ENCODE measurements around the gene RBM8A.

RBM8A gene
- long read RNA-seq, full-length matches to known transcripts, result 119 of 140 reads
- long read RNA-seq, partial matches to known transcripts, result 4 of 140 reads
- long read RNA-seq, other reads (novel, unspliced or antisense), result 17 of 140 reads

- H3K4me3 ChIP-seq (replicated peaks; ENCODE audit: insufficient read depth, low read length), result peak within 1 kb of the TSS; percentile 72
- peak; percentile 58 for TF ChIP-seq REST (IDR thresholded peaks at IDR 0.05; ENCODE audit: insufficient replicate concordance, low read depth)
- no peak for TF ChIP-seq CTCF (IDR thresholded peaks at IDR 0.05; ENCODE audit: insufficient read depth, low read length)
- peak; percentile 58; the same call in 1 of the 2 replicates for TF ChIP-seq SPI1 (IDR thresholded peaks at IDR 0.05; ENCODE audit: borderline replicate concordance, low read depth)
- TF ChIP-seq GABPA (IDR thresholded peaks at IDR 0.05; ENCODE audit: low read depth), result peak; percentile 72
- TF ChIP-seq POLR2AphosphoS5 (IDR thresholded peaks at IDR 0.05; ENCODE audit: low read depth), result peak; percentile 97
- H3K27ac ChIP-seq (replicated peaks), result peak within 1 kb of the TSS; percentile 90
- DNase-seq (ENCODE audit: low read depth in 1 of 2, low spot score in 1 of 2), result peak; percentile 98 to 99
- no peaks in the 10 kb centered on the region for H3K27me3 ChIP-seq (ENCODE audit: insufficient read depth, poor library complexity, severe bottlenecking)
These were observed at the start of gene RBM8A for GRCh38 chr1:145927063-145927886. Gene RBM8A, minus strand, starts transcription at chr1:145927484. Its CDS starts 58 bp downstream, at chr1:145927426.

GRCh38 chr1:145977016-145977415 is 49.7 kb upstream of the RBM8A start:
- Histone ChIP-seq H3K4me3 (replicated peaks; ENCODE audit: insufficient read depth, low read length) (no peak overlapping the region), H3K27ac (replicated peaks) (no peak overlapping the region), H3K27me3 (ENCODE audit: insufficient read depth, poor library complexity, severe bottlenecking) (no peaks in the 10 kb centered on the region)
- DNase-seq (ENCODE audit: low read depth in 1 of 2, low spot score in 1 of 2), result no peak
- no peak for TF ChIP-seq REST (IDR thresholded peaks at IDR 0.05; ENCODE audit: insufficient replicate concordance, low read depth)
- TF ChIP-seq GABPA (IDR thresholded peaks at IDR 0.05; ENCODE audit: low read depth), result no peak
- no peak for TF ChIP-seq CTCF (IDR thresholded peaks at IDR 0.05; ENCODE audit: insufficient read depth, low read length)
- no peak for TF ChIP-seq SPI1 (IDR thresholded peaks at IDR 0.05; ENCODE audit: borderline replicate concordance, low read depth)
- TF ChIP-seq POLR2AphosphoS5 (IDR thresholded peaks at IDR 0.05; ENCODE audit: low read depth), result no peak

GRCh38 chr1:145975216-145975615 is 47.9 kb upstream of the RBM8A start:
- DNase-seq (ENCODE audit: low read depth in 1 of 2, low spot score in 1 of 2), result no peak
- H3K27me3 ChIP-seq (ENCODE audit: insufficient read depth, poor library complexity, severe bottlenecking), result no peaks in the 10 kb centered on the region
- TF ChIP-seq GABPA (IDR thresholded peaks at IDR 0.05; ENCODE audit: low read depth) (no peak), POLR2AphosphoS5 (IDR thresholded peaks at IDR 0.05; ENCODE audit: low read depth) (no peak), REST (IDR thresholded peaks at IDR 0.05; ENCODE audit: insufficient replicate concordance, low read depth) (no peak), CTCF (IDR thresholded peaks at IDR 0.05; ENCODE audit: insufficient read depth, low read length) (no peak), SPI1 (IDR thresholded peaks at IDR 0.05; ENCODE audit: borderline replicate concordance, low read depth) (no peak)
- no peak overlapping the region for H3K27ac ChIP-seq (replicated peaks)
- H3K4me3 ChIP-seq (replicated peaks; ENCODE audit: insufficient read depth, low read length), result no peak overlapping the region

All from HL-60 (cell line).